Measurements from ENCODE around the gene BRINP3.
"Not testable (repeated sequence)": the region's sequence is repeated elsewhere in the genome, so short reads cannot be mapped to it uniquely, and the experiment has no call there.

BRINP3 gene

DNA sequence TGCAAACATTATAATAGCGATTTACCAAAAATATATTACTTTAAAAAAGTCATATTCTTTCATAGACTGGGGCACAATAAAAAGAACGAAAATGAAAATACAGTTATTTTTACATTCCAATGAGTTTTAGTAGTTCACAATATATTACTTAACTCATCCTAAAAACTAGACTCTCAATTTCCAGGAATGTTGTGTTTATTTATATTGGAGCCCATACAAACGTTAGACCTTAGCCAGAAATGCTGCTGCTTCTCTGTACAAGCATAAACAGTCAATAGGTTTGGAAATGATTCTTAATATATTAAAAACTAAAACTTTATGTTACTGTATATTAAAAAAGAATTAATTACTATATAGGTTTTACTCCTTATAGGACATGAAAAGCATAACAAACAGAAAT is 302.3 kb downstream of the BRINP3 start:
- no peak for DNase-seq

DNA sequence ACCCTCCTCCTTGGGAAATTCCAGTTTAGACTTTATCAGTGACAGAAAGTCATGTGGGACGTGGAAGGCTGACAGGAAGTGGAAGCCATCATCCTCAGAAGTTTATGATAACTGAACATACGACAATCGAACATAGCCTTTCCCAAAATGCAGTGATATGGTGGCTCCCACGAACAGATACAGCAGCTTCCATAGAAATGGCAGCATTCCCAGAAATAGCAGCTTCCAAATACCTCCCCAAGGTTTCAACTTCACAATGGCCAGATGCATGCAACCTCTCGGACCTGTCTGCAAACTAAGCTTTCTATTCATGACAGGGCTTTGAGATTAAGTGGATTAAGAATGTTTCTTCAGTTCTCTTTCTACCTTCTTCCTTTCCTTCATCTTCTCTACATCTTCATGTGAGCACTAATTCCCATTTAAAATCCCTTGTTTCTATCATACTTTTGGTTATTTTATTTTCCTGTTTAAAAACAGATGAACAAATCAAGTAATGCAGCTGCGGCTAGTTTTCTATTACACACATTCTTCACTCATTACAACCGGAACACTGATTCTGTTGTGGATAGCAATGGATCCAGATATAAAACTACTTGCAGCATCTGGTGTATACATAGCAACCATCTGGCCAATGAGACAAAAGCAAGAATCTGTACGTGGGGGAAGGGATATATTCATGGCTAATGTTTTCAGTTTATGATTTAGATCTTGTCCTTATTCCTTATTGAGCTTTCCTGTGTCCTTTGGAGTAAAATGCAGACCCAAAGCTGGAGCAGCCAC is 304.8 kb downstream of the BRINP3 start:
- DNase-seq = no peak

- DNase-seq = no peak
Observed at GRCh38 chr1:190170321-190170720, 307.3 kb downstream of the BRINP3 start.

- DNase-seq = no peak
Observed at GRCh38 chr1:190169311-190170067, 308.2 kb downstream of the BRINP3 start.

DNA sequence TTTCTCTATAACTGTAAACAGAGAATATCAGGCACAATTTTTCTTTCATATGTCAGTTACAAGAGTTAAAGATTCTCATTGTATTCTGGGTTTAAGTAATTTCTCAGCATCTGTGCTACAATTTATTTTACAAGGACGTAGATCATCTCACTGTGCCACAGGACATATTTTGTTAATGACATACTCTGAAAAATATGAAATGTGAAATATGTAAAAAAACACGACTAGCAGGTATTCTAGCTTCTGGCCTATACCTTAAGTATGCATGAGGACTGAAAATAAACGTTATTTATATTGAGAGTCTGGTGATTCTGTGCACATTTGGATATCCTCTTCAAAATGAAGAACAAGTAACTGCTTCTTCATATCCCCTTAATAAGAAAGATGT is 308.8 kb downstream of the BRINP3 start:
- no peak for DNase-seq

GRCh38 chr1:190168116-190168892 is 309.4 kb downstream of the BRINP3 start:
- DNase-seq = no peak

- no peak for DNase-seq
Observed at GRCh38 chr1:190159146-190159545, 318.5 kb downstream of the BRINP3 start.

GRCh38 chr1:190154744-190155143 is 322.9 kb downstream of the BRINP3 start:
- DNase-seq = no peak

- no peak for DNase-seq
Observed at GRCh38 chr1:190147616-190148015, 330.0 kb downstream of the BRINP3 start.

GRCh38 chr1:190144650-190145049 is 333.0 kb downstream of the BRINP3 start:
- DNase-seq = no peak

GRCh38 chr1:190140644-190141043 is 337.0 kb downstream of the BRINP3 start:
- DNase-seq = peak; percentile 62

DNA sequence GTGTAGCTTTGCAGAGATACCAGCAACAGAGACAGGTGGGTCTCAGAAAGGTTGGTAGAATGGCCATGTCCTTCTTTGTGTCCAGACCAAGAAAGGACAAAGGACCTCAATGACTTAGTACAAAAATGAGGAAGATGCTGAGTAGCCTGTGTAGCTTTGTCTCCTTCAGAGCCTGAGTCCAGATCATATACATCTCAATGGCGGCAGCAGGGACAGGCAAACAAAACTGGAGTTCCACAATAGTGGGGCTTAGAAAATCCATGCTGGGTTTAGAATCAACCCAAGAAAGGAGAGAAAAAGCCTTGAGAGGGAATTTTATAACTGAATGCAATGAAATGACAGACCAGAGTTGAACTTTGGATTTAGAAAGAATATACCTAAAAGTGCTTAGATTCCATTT is 339.0 kb downstream of the BRINP3 start:
- no peak for DNase-seq

DNA sequence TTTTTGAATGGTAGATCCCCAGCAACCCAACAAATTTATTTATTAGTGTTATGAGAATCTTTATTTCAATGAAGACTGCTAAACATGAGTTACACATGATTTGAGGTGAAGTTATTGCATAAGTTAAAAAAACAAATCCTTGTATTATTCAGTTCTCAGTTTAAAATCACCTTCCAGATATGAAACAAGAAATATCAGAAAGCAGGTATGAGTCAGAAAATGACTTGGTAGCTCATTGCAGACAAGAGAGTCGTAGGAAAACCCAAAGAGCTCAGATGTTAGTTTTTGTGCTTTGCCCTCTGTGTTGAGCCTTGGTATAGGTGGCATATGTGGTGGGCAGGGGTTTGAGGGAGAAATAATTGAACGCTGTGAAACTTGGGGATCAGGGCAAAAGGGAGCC is 339.4 kb downstream of the BRINP3 start:
- no peak for DNase-seq

- peak; percentile 93 for DNase-seq
Observed at GRCh38 chr1:190129366-190129765, 348.3 kb downstream of the BRINP3 start.

DNA sequence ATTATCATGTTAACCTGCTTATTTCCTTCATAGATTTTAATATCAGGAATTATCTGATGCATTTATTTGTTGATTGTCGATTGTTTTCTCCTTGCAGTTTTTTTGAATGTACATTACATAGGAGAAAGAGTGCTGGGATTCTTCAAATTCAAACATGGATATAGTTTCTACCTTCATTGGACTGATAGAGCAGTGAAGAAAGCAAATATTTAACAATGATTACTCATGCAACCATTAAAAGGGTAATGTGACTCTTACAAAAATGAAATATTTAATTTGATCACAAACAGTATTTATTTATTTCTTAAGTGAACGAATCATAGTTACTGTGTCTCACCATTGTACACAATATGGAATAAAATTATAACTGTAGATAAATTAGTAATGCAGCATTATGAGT is 350.9 kb downstream of the BRINP3 start:
- DNase-seq = no peak

- no peak for DNase-seq
Observed at GRCh38 chr1:190124068-190124467, 353.6 kb downstream of the BRINP3 start.

DNA sequence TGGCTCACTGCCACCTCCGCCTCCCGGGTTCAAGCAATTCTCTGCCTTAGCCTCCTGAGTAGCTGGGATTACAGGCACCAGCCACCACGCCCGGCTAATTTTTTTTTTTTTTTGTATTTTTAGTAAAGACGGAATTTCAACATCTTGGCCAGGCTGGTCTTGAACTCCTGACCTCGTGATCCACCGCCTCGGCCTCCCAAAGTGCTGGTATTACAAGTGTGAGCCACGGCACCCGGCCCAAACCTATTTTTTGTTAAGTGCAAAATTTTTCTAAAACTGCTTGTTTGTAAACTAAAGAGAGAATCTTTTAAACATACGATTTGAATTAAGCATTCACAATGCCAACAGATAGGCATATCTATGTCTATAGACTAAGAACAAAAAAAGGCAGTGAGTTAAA is 357.1 kb downstream of the BRINP3 start:
- not testable (repeated sequence) for DNase-seq

DNA sequence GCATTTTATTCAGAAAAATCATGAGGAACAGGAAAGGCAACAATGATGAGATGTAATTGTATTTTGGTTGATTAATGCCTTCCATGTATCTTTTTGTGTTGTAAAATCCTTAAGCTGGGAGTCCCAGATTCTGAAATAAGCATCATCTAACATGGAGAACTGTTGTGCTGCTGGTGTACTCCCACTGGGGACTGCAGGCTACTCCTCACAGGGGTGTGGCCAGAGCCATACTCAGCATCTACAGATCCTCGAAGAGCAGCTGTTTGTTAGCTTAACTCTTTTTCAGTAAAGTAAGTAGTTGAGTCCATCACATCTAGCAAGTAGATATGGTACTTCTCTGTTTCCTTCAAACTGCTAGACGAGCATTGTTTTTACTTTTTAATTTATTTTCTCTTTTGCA is 358.0 kb downstream of the BRINP3 start:
- no peak for DNase-seq

- DNase-seq = no peak
Observed at GRCh38 chr1:190116921-190117320, 360.7 kb downstream of the BRINP3 start.

DNA sequence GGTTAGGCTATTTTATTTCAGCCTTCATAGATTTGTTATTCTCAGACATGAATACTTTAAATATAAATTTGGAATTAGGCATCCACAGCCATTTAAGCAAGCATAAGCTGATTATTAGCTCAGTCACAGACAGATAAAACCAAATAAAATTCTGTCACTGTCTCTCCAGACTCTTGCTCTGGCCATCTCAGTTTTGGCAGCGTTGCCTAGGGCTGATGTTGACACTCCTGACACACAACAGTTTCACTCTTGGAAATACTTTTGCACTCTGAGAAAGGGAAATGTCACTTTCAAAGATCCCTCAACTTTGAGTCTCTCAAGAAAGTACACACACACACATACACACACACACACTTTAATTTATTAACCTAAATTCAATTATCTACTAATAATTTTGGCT is 372.7 kb downstream of the BRINP3 start:
- DNase-seq = no peak

GRCh38 chr1:190102757-190103326 is 374.8 kb downstream of the BRINP3 start:
- DNase-seq = no peak

- DNase-seq = no peak
Observed at GRCh38 chr1:190101756-190102155, 375.9 kb downstream of the BRINP3 start.

GRCh38 chr1:190098756-190099155 is 378.9 kb downstream of the BRINP3 start:
- no peak for DNase-seq
